ENCODE measurements around the gene CA11.

The CA11 gene

GRCh38 chr19:48639483-48640375 lies 6.3 kb downstream of the CA11 start:
- TF ChIP-seq USF1 (IDR thresholded peaks at IDR 0.05), result no peak
- TF ChIP-seq EGR1 (IDR thresholded peaks at IDR 0.05), result no peak
- no peak for TF ChIP-seq CREB1 (IDR thresholded peaks at IDR 0.05; ENCODE audit: low read depth)
- no peak for TF ChIP-seq CEBPB (IDR thresholded peaks at IDR 0.05)
- TF ChIP-seq TEAD4 (IDR thresholded peaks at IDR 0.05), result no peak
- TF ChIP-seq FOXM1 (IDR thresholded peaks at IDR 0.05; ENCODE audit: borderline replicate concordance, low read depth), result no peak
- no peak for TF ChIP-seq MAX (IDR thresholded peaks at IDR 0.05)
- no peak for TF ChIP-seq RAD21 (IDR thresholded peaks at IDR 0.05; ENCODE audit: low read depth)
- no peak for TF ChIP-seq TCF12 (IDR thresholded peaks at IDR 0.05; ENCODE audit: low read depth)
- TF ChIP-seq NFIC (IDR thresholded peaks at IDR 0.05), result no peak
- no peak for TF ChIP-seq YY1 (IDR thresholded peaks at IDR 0.05; ENCODE audit: low read depth)
- no peak for TF ChIP-seq REST (IDR thresholded peaks at IDR 0.05; ENCODE audit: low read depth)

GRCh38 chr19:48638831-48639381 lies 7.1 kb downstream of the CA11 start:
- TF ChIP-seq YY1 (IDR thresholded peaks at IDR 0.05; ENCODE audit: low read depth), result no peak
- peak; percentile 19; the same call in 1 of the 2 replicates for TF ChIP-seq CREB1 (IDR thresholded peaks at IDR 0.05; ENCODE audit: low read depth)

GRCh38 chr19:48637948-48638830 lies 7.8 kb downstream of the CA11 start:
- TF ChIP-seq YY1 (IDR thresholded peaks at IDR 0.05; ENCODE audit: low read depth), result no peak
- TF ChIP-seq EP300 (IDR thresholded peaks at IDR 0.05; ENCODE audit: borderline replicate concordance), result peak; percentile 67
- 0 out of 2 replicates have a peak, but pooled peaks have one; percentile 11 for TF ChIP-seq TAF1 (IDR thresholded peaks at IDR 0.05; ENCODE audit: low read depth)
- peak; percentile 53; the same call in 1 of the 2 replicates for TF ChIP-seq ZBTB7A (IDR thresholded peaks at IDR 0.05; ENCODE audit: low read depth)

GRCh38 chr19:48637449-48637947 lies 8.5 kb downstream of the CA11 start:
- TF ChIP-seq TAF1 (IDR thresholded peaks at IDR 0.05; ENCODE audit: low read depth) (0 out of 2 replicates have a peak, but pooled peaks have one; percentile 16), ZBTB7A (IDR thresholded peaks at IDR 0.05; ENCODE audit: low read depth) (peak; percentile 53), CEBPB (IDR thresholded peaks at IDR 0.05) (no peak), EP300 (IDR thresholded peaks at IDR 0.05; ENCODE audit: borderline replicate concordance) (no peak), RAD21 (IDR thresholded peaks at IDR 0.05; ENCODE audit: low read depth) (no peak), TEAD4 (IDR thresholded peaks at IDR 0.05) (no peak), MAX (IDR thresholded peaks at IDR 0.05) (peak; percentile 100), YY1 (IDR thresholded peaks at IDR 0.05; ENCODE audit: low read depth) (no peak), CREB1 (IDR thresholded peaks at IDR 0.05; ENCODE audit: low read depth) (no peak), NFIC (IDR thresholded peaks at IDR 0.05) (0 out of 2 replicates have a peak, but pooled peaks have one; percentile 22), USF1 (IDR thresholded peaks at IDR 0.05) (peak; percentile 84), EGR1 (IDR thresholded peaks at IDR 0.05) (no peak), FOXM1 (IDR thresholded peaks at IDR 0.05; ENCODE audit: borderline replicate concordance, low read depth) (peak; percentile 83), REST (IDR thresholded peaks at IDR 0.05; ENCODE audit: low read depth) (no peak), TCF12 (IDR thresholded peaks at IDR 0.05; ENCODE audit: low read depth) (peak; percentile 53)
